GDM1 (cell line): Measurements from ENCODE around the gene NTF4.
"Not testable (repeated sequence)": the region's sequence is repeated elsewhere in the genome, so short reads cannot be mapped to it uniquely, and the experiment has no call there.

Experiments
- DNase-seq: peaks from one replicate; lab custom pipeline; 2025; lab: John Stamatoyannopoulos, UW

NTF4 gene

DNA sequence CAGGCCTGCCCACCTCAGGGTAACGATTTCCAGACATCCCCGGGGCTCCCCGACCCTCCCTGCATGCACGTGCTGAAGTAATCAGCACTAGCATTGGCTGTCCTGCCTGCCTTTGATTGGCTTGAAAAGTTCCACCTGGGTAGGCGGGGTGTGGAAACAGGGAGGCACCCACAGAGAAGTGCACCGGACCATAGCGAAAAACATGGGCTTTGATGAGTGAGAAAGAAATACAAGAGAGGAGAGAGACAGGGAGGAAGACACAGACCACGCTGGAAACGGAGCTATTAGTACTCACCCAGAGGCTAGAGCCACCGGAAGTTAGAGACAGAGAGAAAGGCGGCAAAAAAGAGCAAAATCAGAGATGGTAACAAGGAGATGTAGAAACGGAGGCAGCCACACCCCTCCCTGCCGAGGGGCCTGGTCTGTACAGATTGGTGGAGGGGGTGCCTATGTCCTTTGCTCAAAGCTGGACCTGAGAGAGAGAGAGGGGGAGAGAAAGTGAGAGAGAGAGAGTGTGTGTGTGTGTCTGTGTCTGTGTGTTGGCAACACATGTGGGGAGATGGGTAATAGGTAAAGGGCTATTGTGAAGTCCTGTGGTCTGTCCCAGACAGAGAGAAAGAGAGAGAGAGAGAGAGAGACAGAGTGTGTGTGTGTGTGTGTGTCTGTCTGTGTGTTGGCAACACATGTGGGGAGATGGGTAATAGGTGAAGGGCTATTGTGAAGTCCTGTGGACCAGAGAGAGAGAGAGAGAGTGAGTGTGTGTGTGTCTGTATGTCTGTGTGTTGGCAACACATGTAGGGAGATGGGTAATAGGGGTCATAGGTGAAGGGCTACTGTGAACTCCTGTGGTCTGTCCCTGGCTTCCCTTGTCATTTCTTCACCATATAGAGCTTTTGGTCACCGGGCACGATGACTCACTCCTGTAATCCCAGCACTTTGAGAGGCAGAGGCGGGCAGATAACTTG, 43.4 kb downstream of the NTF4 start:
- no peak for DNase-seq

DNA sequence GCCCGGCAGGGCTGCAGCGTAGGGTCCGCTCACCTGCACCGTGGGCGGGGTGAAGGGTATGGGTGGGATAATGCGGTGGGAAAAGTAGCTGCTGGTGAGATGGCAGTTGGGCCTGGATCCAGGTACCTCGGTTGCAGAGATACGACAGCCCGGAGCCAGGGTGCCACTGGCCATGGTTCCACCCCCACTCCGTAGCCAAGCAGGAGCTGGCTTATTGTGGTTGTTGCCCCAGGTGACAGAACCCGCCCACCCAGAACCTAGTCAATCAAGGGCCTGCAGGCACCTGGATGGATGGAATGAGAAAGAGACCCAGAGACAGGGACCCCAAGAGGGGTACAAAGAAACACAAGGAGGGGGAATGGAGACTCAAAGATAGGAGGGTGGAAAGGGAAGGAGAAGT, 44.3 kb downstream of the NTF4 start:
- no peak for DNase-seq

DNA sequence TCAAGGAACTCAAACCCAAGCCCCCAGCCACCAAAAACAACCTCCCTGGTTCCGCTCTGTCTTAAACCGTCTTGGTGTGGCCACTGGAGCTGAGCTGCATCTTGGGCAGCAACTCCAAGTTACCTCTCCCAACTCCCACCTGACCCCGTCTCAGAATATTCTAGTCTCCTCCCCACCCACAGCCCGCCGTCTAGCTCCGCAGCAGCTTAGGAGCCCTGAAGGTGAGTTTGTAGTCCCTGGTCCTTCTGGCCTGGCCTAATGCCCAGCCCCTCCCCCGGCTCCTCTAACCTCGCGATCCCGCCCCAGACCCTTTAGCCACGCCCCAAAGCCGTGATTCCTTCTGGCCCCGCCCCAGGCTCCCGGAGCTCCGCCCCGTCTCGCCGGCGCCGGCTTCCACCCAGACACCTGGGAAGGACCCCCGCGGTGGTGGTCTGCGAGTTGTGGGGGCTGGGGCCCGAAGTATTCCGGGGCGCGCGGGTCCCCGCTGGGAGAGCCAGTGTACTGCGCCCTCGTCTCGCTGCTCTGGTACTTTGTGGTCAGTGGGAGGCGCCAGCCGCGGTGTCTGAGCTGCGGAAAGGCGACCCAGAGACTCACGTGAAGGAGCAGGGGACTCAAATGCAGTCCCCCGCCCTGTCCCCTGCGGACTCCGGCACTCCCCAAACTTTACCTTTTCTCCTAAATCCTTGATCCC, 45.2 kb downstream of the NTF4 start:
- DNase-seq: no peak

DNA sequence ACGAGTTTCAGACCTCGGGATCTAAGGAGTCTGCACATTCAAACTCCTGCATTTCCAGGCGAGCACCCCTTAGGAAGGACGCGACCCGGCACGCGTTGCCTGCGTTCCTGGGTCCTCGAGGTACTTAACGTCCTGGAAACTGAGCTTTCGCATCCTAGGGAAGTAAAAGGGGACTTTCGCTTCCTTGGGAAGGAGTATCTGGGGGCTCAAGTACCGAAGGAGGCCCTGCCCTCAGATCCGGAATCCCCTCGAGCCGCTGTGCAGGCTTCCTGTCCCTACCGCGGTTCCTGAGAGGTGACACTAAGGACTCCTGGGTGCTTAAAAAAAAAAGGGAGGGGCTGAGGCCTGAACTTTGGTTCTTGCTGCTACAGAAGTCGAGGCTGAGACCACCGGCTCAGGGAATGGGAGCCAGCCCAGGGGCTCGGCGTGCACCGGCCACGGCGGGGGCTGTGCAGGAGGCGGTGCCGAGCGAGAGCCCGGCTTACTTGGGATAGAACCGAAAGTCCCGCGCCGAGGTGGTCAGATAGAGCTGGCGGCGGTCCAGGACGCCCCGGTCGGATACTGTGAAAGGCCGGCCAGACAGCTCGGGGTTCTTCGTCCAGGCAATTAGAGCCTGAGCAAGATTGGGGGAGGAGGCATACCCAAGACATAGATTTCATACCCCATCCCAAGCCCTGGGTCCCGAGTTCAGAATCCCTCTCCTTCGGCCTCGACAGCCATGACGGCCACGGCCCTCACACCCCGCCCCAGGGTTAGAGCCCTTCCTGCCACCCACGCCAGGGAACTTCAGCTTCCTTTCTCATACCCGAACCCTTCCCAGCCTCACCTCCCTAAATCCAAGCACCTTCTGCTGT, 46.0 kb downstream of the NTF4 start:
- DNase-seq: not testable (repeated sequence)

DNA sequence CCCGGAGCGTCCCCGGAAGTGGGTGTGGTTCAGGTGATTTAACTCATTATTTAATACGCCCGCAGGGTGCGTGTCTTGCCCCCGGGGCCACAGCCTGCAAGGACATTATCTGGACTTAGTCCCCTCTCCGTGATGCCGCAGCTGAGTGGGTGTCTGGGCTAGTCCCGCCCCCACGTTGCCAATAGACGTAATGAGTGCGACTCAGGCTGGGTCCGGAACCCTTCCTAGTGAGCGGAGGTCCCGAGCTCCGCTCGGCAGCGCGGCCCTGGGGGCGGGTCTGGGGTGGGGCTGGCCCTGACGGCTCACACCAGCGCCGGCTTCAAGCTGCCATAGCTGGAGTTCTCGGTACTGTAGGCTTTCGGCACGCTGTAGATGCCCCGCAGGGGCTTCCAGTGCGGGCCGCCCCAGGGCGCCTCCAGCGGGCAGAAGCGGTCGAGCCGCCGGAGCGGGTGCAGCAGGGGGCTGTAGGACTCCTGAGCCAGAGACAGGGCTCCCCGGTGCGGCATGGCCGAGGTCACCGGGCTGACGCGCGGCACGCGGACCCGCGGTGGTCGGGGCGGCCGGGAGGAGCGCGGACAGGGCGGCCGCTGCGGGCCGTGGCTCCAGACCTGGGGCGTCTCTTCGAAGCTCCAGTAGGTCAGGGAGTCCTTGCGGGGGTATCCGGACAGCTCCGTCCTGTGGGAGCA, 46.8 kb downstream of the NTF4 start:
- no peak for DNase-seq

DNA sequence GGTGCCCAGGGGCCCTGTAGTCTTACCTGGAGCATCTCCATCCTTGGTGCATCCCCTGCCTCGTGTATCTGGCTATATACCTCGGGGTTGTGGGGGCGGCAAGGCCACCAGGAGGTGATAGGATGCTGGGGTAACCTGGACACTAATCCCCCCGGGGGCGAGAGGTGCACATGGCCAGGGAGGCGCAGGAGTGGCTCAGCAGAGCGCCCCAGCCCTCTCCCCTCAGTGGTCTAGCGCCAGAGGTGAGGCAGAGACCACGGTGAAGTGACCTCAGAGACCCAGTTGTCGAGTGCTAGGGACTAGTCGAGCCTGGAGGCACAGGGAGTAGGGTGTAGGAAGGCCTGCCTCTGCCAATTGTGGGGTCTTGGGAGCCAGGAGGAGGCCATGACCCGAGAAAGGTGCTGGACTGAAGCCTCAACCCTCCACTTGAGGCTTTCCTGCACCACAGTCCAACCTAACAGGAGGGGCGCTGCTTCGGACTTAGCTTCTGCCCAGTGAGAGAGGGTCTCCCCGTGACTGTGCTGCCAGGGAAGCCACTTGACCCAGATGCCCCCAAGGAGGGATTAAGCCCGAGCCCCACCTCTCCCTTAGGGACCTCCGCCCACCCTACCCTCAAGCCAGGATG, 47.5 kb downstream of the NTF4 start, which contains the start of gene LHB:
LHB (minus strand) TSS at position 51 of the 625 bp plus-strand sequence; CDS start at position 41, 10 bp downstream.
- no peak for DNase-seq

DNA sequence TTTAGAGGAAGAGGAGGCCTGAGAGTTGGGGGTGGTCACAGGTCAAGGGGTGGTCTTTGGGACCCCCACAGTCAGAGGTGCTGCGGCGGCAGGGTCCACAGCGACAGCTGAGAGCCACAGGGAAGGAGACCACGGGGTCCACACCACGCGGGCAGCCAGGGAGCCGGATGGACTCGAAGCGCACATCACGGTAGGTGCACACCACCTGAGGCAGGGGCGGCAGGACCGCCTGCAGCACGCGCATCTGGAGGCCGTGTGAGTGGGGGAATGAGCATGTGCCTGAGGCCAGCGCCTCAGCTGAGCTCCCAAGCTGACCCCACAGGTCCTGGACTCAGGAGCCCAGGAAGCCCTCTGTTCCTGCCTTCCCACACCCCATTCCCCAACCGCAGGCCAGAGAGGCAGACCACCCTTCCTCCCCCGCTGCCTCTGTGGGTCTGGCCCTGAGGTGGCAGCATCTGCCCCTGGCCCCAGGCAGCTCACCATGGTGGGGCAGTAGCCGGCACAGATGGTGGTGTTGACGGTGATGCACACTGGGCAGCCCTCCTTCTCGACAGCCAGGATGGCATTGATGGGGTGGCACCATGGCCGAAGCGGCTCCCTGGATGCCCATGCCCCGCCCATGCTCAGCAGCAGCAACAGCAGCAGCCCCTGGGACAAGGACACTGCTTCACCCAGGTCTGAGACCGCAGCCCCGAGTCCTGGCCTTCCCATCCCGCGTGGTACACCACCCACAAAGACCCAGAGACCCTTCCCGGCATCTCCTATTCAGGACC, 48.4 kb downstream of the NTF4 start:
- no peak for DNase-seq

DNA sequence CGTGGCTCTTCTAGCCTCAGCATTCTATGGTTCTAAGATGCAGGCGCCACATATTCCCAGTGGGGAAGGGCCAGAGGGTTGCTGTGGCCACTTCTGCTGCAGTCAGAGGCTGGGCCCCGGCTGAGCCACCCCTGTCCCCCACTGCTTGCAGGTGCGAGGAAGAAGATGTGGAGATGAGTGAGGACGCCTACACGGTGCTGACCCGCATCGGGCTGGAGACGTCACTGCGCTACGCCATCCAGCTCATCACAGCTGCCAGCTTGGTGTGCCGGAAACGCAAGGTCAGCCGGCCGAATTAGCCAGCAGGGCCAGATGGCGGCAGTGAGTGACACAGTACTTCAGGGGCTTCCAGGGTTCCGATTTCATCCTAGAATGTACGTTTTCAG, 49.8 kb downstream of the NTF4 start:
- DNase-seq: no peak

DNA sequence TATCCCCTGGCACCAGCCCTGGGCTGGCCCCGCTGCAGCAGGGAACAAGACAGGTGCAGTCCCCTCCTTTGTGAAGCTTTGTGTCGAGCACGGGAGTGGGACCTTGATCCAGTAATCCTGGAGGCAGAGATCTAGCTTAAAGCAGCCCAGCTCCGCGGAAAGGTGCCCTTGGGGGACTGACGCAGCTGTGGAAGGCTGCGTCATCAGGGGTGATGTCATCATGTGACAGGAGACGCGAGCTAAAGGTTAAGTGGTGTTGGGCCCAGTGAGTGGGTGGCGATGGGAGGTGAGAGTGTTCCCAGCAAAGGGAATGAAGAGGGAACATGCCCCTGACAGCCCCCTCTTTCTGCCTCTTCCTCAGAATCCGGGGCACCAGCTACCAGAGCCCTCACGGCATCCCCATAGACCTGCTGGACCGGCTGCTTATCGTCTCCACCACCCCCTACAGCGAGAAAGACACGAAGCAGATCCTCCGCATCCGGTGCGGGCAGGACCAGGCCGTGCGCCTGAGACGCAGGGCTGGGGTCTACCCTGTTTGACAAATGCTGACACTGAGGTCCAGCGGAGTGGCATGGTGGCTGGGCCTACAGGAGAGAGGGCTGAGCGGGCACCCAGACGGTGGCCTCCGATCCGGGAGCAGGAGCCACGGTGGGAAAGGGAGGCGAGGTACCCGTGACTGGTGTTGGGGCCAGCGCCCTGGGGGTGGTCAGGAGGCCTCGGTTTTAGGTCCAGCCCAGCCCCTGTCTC, 50.3 kb downstream of the NTF4 start:
- no peak for DNase-seq

DNA sequence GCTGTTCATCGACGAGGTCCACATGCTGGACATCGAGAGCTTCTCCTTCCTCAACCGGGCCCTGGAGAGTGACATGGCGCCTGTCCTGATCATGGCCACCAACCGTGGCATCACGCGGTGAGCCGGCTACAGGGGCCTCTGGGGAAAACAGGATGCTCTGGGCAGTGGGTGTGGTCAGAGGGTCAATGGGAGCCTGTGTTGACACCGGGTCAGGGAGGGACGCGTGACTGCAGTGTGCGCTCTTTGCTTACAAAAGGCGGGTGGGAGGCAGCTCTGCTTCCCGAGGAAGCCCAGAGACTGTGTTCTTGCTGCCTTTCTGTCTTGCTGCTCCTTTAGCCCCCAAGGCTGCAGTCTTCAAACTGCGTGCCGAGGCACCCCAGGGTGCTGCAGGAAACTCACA, 53.4 kb downstream of the NTF4 start:
- DNase-seq: no peak
